K562 (cell line): ENCODE data around the gene PITHD1. TPM values are rescaled to one million over a fixed set of nuclear protein-coding genes. Genes with fewer than 3 reads are reported as not detected.

ENCODE experiments used
- ATAC-seq: fragments of 200-7000 bp; cut with Tn5 transposase; 3 replicates; pipeline ENCODE4 v1.9.1; 2020; ENCODE audit warnings: moderate library complexity
- BruUV-seq: library from RNA; stranded (reverse); fragments of 400-500 nt; replicated peaks from 2 replicates; lab custom pipeline; 2021; lab: Mats Ljungman, UMichigan
- CTCF ChIA-PET: fragments of 300-600 bp; formaldehyde crosslinking; extraction: SDS; loops from one replicate; lab custom pipeline; 2021; ENCODE audit warnings: low intra/inter-chr PET ratio; lab: Yijun Ruan, JAX
- POLR2A ChIA-PET: fragments of 300-600, 350-650 bp; sonication (Branson Sonifier 250); formaldehyde crosslinking; extraction: SDS; loops from one replicate; lab custom pipeline; 2021; ENCODE audit warnings: antibody characterized with exemption, inconsistent platforms; lab: Yijun Ruan, JAX
- DNase-seq, 4 experiments: peaks; one replicate each; pipeline versions ENCODE4 v3.0.0 to v3.0.0-alpha.2; 2011 to 2018; ENCODE audit warnings: low spot score in 3 of 4, mixed read lengths in 3 of 4; ENCODE audit errors: extremely low read depth in 1 of 4
- FAIRE-seq: peaks from 2 replicates; lab custom pipeline; 2011; peaks lifted over from hg19 to GRCh38; lab: Jason Lieb, UNC
- H2AFZ ChIP-seq: 2 replicates; pipeline ENCODE4 v1.6.0; 2011; ENCODE audit warnings: low read depth, low read length, control low read depth, inconsistent platforms
- H3K27ac ChIP-seq: fragments of 200-600 bp; 3 replicates; pipeline ENCODE4 v1.8.0; 2011; ENCODE audit warnings: low read depth, mild to moderate bottlenecking, control low read depth, inconsistent platforms, low read length, moderate library complexity, mixed read lengths; ENCODE audit errors: extremely low read depth
- H3K27me3 ChIP-seq, 2 experiments: fragments of 300-600 bp in 1 of 2; 2 replicates in 1 of 2; 3 replicates in 1 of 2; pipeline versions ENCODE4 v1.6.0 to v1.8.0; 2011; ENCODE audit warnings: inconsistent platforms in 2 of 2, low read length in 2 of 2, mild to moderate bottlenecking in 1 of 2, mixed read lengths in 1 of 2, moderate library complexity in 1 of 2; ENCODE audit not compliant: control insufficient read depth in 2 of 2, insufficient read depth in 2 of 2
- H3K36me3 ChIP-seq: fragments of 300-600 bp; 3 replicates; pipeline ENCODE4 v1.8.0; 2011; ENCODE audit warnings: mild to moderate bottlenecking, low read length, inconsistent platforms; ENCODE audit not compliant: control insufficient read depth, insufficient read depth
- H3K4me1 ChIP-seq, 2 experiments: fragments of 200-600 bp in 1 of 2; replicated peaks in 1 of 2; 2 replicates in 1 of 2; 3 replicates in 1 of 2; pipeline versions ENCODE4 v1.5.1 to v1.8.0; 2011; ENCODE audit warnings: inconsistent platforms in 2 of 2, low read length in 2 of 2, mild to moderate bottlenecking in 1 of 2, mixed read lengths in 1 of 2, moderate library complexity in 1 of 2; ENCODE audit not compliant: control insufficient read depth in 2 of 2, insufficient read depth in 2 of 2
- H3K4me2 ChIP-seq: 2 replicates; pipeline ENCODE4 v1.6.1; 2011; ENCODE audit warnings: low read length, control low read depth, inconsistent platforms, mixed read lengths; ENCODE audit not compliant: insufficient read depth
- H3K4me3 ChIP-seq: fragments of 200-600 bp; sonication (generic), shearing (Covaris generic); 2 replicates; pipeline ENCODE4 v1.5.1; 2016; ENCODE audit warnings: control low read depth, inconsistent platforms
- H3K79me2 ChIP-seq: fragments of 200-600 bp; 3 replicates; pipeline ENCODE4 v1.8.0; 2011; ENCODE audit warnings: low read length, inconsistent platforms; ENCODE audit not compliant: control insufficient read depth, insufficient read depth
- H3K9ac ChIP-seq, 2 experiments: 2 replicates each; pipeline versions ENCODE4 v1.6.0 to v1.6.1; 2011; ENCODE audit warnings: low read depth in 2 of 2, low read length in 2 of 2, control low read depth in 1 of 2, inconsistent platforms in 1 of 2, mild to moderate bottlenecking in 1 of 2, mixed read lengths in 1 of 2; ENCODE audit not compliant: insufficient read depth in 1 of 2
- H3K9me1 ChIP-seq: one replicate; pipeline ENCODE4 v1.6.0; 2011; ENCODE audit warnings: inconsistent platforms, mild to moderate bottlenecking, low read length, moderate library complexity; ENCODE audit not compliant: control insufficient read depth, insufficient read depth
- H3K9me3 ChIP-seq: replicated peaks from 2 replicates; pipeline ENCODE4 v1.5.1; 2011; ENCODE audit warnings: low read depth, low read length, inconsistent platforms; ENCODE audit not compliant: control insufficient read depth, insufficient read depth
- H4K20me1 ChIP-seq: replicated peaks from 2 replicates; pipeline ENCODE4 v1.6.1; 2011; ENCODE audit warnings: low read length, inconsistent platforms, mixed read lengths; ENCODE audit not compliant: control insufficient read depth, insufficient read depth
- ESRRB ChIP-seq: fragments of 250-450 bp; sonication (Bioruptor Pico); IDR thresholded peaks from 2 replicates; pipeline ENCODE4 v1.5.0; 2020; ENCODE audit warnings: mild to moderate bottlenecking, moderate library complexity, borderline replicate concordance
- HIVEP1 ChIP-seq: fragments of 250-450 bp; sonication (Bioruptor Pico); IDR thresholded peaks from 2 replicates; pipeline ENCODE4 v1.4.0; 2020; ENCODE audit warnings: mild to moderate bottlenecking
- MCM5 ChIP-seq: fragments of 450-650 bp; IDR thresholded peaks from 2 replicates; pipeline ENCODE4 v1.6.1; 2016; ENCODE audit warnings: low read depth
- MITF ChIP-seq: IDR thresholded peaks from 2 replicates; pipeline ENCODE4 v1.6.1; 2014; ENCODE audit warnings: antibody characterized with exemption
- MXI1 ChIP-seq: IDR thresholded peaks from 2 replicates; pipeline ENCODE4 v1.6.1; 2011; ENCODE audit warnings: low read depth, mild to moderate bottlenecking, improper control_type of control experiment, low read length
- NFYB ChIP-seq: IDR thresholded peaks from 2 replicates; pipeline ENCODE4 v1.6.1; 2011; ENCODE audit warnings: mild to moderate bottlenecking, moderate library complexity; ENCODE audit not compliant: insufficient read length; ENCODE audit errors: extremely low read depth
- NONO ChIP-seq, 2 experiments: fragments of 200-400 bp in 1 of 2; fragments of 450-650 bp in 1 of 2; formaldehyde crosslinking in 1 of 2; IDR thresholded peaks; 2 replicates each; pipeline ENCODE4 v1.6.1; 2017; ENCODE audit warnings: low read depth in 2 of 2, mild to moderate bottlenecking in 2 of 2, moderate library complexity in 2 of 2, low read length in 1 of 2
- RAD51 ChIP-seq: fragments of 450-650 bp; IDR thresholded peaks from 2 replicates; pipeline ENCODE4 v1.7.1; 2016; ENCODE audit warnings: low read depth, mild to moderate bottlenecking, borderline replicate concordance
- RBM14 ChIP-seq: fragments of 200-400 bp; formaldehyde crosslinking; IDR thresholded peaks from 2 replicates; pipeline ENCODE4 v1.6.1; 2018; ENCODE audit warnings: low read depth, mild to moderate bottlenecking, low read length, moderate library complexity, borderline replicate concordance; ENCODE audit not compliant: insufficient read depth
- SIN3A ChIP-seq, 2 experiments: fragments of 150-350 bp in 1 of 2; IDR thresholded peaks; 2 replicates each; pipeline ENCODE4 v1.6.1; 2011 to 2016; ENCODE audit warnings: borderline replicate concordance in 2 of 2, low read depth in 2 of 2, low read length in 2 of 2, mild to moderate bottlenecking in 2 of 2, moderate library complexity in 2 of 2; ENCODE audit not compliant: control insufficient read depth in 1 of 2
- STAG1 ChIP-seq: sonication (generic); formaldehyde crosslinking; IDR thresholded peaks from 2 replicates; pipeline ENCODE4 v1.5.0; 2020; ENCODE audit warnings: missing genetic modification reagents, borderline replicate concordance
- USF1 ChIP-seq: sonication (generic); formaldehyde crosslinking; IDR thresholded peaks from 2 replicates; pipeline ENCODE4 v1.9.0; 2022; ENCODE audit warnings: mild to moderate bottlenecking, missing genetic modification reagents
- YY1 ChIP-seq, 3 experiments: IDR thresholded peaks; 2 replicates each; pipeline ENCODE4 v1.6.1; 2011; ENCODE audit warnings: low read length in 2 of 3, mild to moderate bottlenecking in 2 of 3, moderate library complexity in 2 of 3, borderline replicate concordance in 1 of 3, control low read depth in 1 of 3, low read depth in 1 of 3; ENCODE audit not compliant: insufficient read depth in 3 of 3, insufficient replicate concordance in 2 of 3, control insufficient read depth in 1 of 3, insufficient read length in 1 of 3; ENCODE audit errors: extremely low read depth in 1 of 3
- ZFP1 ChIP-seq: fragments of 450-650 bp; formaldehyde crosslinking; IDR thresholded peaks from 2 replicates; pipeline ENCODE4 v1.4.0; 2020; ENCODE audit warnings: mild to moderate bottlenecking, mixed read lengths
- ZNF695 ChIP-seq: fragments of 450-650 bp; formaldehyde crosslinking; IDR thresholded peaks from 2 replicates; pipeline ENCODE4 v1.4.0; 2020; ENCODE audit warnings: mild to moderate bottlenecking, moderate library complexity
- WGBS: fragments of 100-300 bp; shearing (Covaris generic); methylation state at CpG from one replicate; pipeline ENCODE4 v1.1.6; 2016; ENCODE audit warnings: low coverage, mixed read lengths; ENCODE audit not compliant: insufficient coverage; ENCODE audit errors: missing lambda C conversion rate; 5-methylcytosine and 5-hydroxymethylcytosine counted together
- in situ Hi-C: fragments of 300-500 bp; cut with MboI; formaldehyde crosslinking; loops from 4 replicates; pipeline ENCODE4 v1.15.0; 2018; ENCODE audit warnings: inconsistent platforms, mixed read lengths
- intact Hi-C: fragments of 100-400 bp; cut with micrococcal nuclease; formaldehyde crosslinking; loops from 2 replicates; pipeline ENCODE4 v1.14.2; 2022
- polyA plus RNA-seq, 8 experiments: library from polyadenylated mRNA; depleted of rRNA in 4 of 8; stranded (reverse) in 5 of 8; unstranded in 3 of 8; fragments of >200 nt; fragmentation: Nextera tagmentation in 2 of 8; fragmentation: Illumina TruSeq in 1 of 8; extraction: Ambion mirVana in 2 of 8; extraction: Trizol in 1 of 8; gene quantifications; 2 replicates each; pipeline versions ENCODE4 v1.2.1 to v1.2.3, GENCODE V29; 2011 to 2014; ENCODE audit warnings: inconsistent platforms in 1 of 8, missing spikeins in 1 of 8
- total RNA-seq, 7 experiments: library from RNA; depleted of rRNA in 6 of 7; stranded (reverse); fragments of >200 nt in 6 of 7; fragmentation: Illumina TruSeq in 2 of 7; extraction: Trizol in 2 of 7; gene quantifications; 2 replicates each; pipeline versions ENCODE4 v1.2.1 to v1.2.3, GENCODE V29; 2011 to 2021; ENCODE audit warnings: low replicate concordance in 1 of 7
- TF ChIP-seq, protein P1 (sequence below): fragments of 250-450 bp; sonication (Bioruptor Pico); IDR thresholded peaks from 2 replicates; pipeline ENCODE4 v1.5.1; 2021; ENCODE audit warnings: mild to moderate bottlenecking

Gene PITHD1
- total and polyA plus RNA-seq, 9 of the 15 experiments (the other 6 are each of a cell fraction or from before 2014, with no cell fraction given): 46.5 to 175 (median 149) TPM

GRCh38 chr1:23793018-23793781, 15.0 kb downstream of the PITHD1 start:
- peaks cover 60% of the 10 kb centered on the region for H3K36me3 ChIP-seq
- 55% methylated on average over 16 of the region's 16 CpGs for WGBS
- no peak overlapping the region for H3K4me3 ChIP-seq
- peak overlapping the region; percentile 20; the same call in 1 of the 2 replicates for H3K4me2 ChIP-seq
- no peaks in the 10 kb centered on the region for H3K9me3 ChIP-seq
- peaks cover 29% of the 10 kb centered on the region for H3K79me2 ChIP-seq
- no peak overlapping the region for H2AFZ ChIP-seq
- BruUV-seq: no TSS peak
- in situ Hi-C loops: no loop called here
- peak; percentile 73 to 78 (median 78) for DNase-seq
- H3K4me1 ChIP-seq: peaks cover 31 to 52% of the 10 kb centered on the region in 2 experiments
- ChIA-PET POLR2A (interaction anchor here (0.6 to 10.2 kb wide), 7 partner anchors 8 to 254 kb away, joined by 3 to 197 read pairs (median 4); partner anchors contain the start of genes GALE and PITHD1), CTCF (no interaction called here)
- intact Hi-C loops: no loop called here
- no peaks in the 10 kb centered on the region for H3K27me3 ChIP-seq
- peak; percentile 12; the same call in 2 of the 3 replicates for ATAC-seq
- peak overlapping the region in 1 of 2 experiments; percentile 92; a peak in 3 of 4 replicates for H3K9ac ChIP-seq
- H3K27ac ChIP-seq: peak overlapping the region; percentile 38; the same call in 2 of the 3 replicates
- peak; percentile 69 for FAIRE-seq
- peaks cover 5% of the 10 kb centered on the region for H3K9me1 ChIP-seq
- peaks cover 3% of the 10 kb centered on the region; the same call in 1 of the 2 replicates for H4K20me1 ChIP-seq
- TF ChIP-seq, protein P1, sequence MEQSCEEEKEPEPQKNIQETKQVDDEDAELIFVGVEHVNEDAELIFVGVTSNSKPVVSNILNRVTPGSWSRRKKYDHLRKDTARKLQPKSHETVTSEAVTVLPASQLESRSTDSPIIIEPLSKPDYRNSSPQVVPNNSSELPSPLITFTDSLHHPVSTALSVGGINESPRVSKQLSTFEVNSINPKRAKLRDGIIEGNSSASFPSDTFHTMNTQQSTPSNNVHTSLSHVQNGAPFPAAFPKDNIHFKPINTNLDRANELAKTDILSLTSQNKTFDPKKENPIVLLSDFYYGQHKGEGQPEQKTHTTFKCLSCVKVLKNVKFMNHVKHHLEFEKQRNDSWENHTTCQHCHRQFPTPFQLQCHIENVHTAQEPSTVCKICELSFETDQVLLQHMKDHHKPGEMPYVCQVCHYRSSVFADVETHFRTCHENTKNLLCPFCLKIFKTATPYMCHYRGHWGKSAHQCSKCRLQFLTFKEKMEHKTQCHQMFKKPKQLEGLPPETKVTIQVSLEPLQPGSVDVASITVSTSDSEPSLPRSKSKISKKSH (CRISPR knock-in tag): no peak
- TF ChIP-seq HIVEP1 (CRISPR knock-in tag): no peak
- TF ChIP-seq MCM5: no peak
- no peak for TF ChIP-seq RBM14
- TF ChIP-seq SIN3A (IDR thresholded peaks at IDR 0.05; ENCODE audit: borderline replicate concordance in 2 of 2, control insufficient read depth in 1 of 2, low read depth in 2 of 2, low read length in 2 of 2): peak; percentile 70 to 89; a peak in 3 of 4 replicates
- TF ChIP-seq ZFP1: no peak
- no peak for TF ChIP-seq ESRRB (CRISPR knock-in tag)
- TF ChIP-seq NFYB: no peak
- no peak for TF ChIP-seq STAG1 (CRISPR knock-in tag)
- no peak for TF ChIP-seq NONO (IDR thresholded peaks at IDR 0.05; ENCODE audit: low read depth in 2 of 2, low read length in 1 of 2)
- peak in 1 of 3 experiments; percentile 36 for TF ChIP-seq YY1 (IDR thresholded peaks at IDR 0.05; ENCODE audit: borderline replicate concordance in 1 of 3, control insufficient read depth in 1 of 3, extremely low read depth in 1 of 3, insufficient read depth in 3 of 3, insufficient read length in 1 of 3, insufficient replicate concordance in 2 of 3, low read depth in 1 of 3, low read length in 2 of 3)
- peak; percentile 38; the same call in 1 of the 2 replicates for TF ChIP-seq RAD51
- no peak for TF ChIP-seq ZNF695 (CRISPR knock-in tag)
- peak; percentile 90 for TF ChIP-seq MXI1
- 0 out of 2 replicates have a peak, but pooled peaks have one; percentile 8 for TF ChIP-seq MITF
- TF ChIP-seq USF1 (CRISPR knock-in tag): peak; percentile 92
